ENCODE results near the gene MRPL12. TPM values are rescaled to one million over a fixed set of nuclear protein-coding genes. Genes with fewer than 3 reads are reported as not detected.

MRPL12 gene
- total RNA-seq, 1 experiment from 2014 or later: 139 TPM

DNA sequence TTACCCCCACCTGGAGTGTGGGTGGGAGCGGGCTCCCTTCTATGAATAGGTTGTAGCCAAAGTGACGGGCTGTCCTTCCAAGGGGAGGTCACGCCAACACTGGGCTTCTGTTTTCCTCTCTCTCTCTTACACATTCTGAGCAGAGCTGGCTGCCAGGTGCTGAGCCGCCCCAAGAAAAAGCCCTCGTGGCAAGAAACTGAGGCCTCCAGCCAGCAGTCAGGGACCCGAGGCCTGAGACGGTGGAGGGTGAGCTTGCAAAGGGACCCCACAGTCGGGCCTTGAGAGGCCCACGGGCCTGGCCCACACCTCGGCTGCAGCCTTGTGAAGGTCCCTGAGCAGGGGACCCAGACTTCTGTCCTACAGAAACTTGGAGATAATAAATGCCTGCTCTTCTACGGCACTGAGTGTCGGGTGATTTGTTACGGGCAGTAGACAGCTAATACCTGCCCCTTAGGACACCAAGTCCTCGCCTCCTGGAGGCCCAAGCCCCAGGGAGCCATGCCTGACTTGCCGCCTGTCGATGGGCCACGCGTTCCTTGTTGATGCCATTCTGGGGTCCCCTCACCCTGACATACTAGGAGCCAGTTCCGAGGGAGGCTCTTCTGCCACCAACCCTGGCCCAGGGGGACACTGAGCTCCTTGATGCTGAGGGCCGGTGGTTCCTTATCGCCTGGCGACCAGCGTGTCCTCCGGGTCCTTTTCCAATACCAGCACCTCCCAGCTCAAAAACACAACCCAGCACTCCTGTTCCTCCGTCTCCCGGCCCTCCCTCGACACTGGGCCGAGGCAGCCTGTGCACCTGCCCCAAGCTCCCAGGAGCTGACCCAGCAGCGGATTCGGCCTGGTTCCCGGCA lies 35.0 kb downstream of the MRPL12 start (continued):
- TF ChIP-seq ZNF512 (CRISPR knock-in tag; IDR thresholded peaks at IDR 0.05; ENCODE audit: borderline replicate concordance) (no peak), ELF4 (CRISPR knock-in tag; IDR thresholded peaks at IDR 0.05; ENCODE audit: low read depth) (no peak), JAZF1 (CRISPR knock-in tag; IDR thresholded peaks at IDR 0.05) (no peak), MYBL2 (CRISPR knock-in tag; IDR thresholded peaks at IDR 0.05) (no peak), ZNF219 (CRISPR knock-in tag; IDR thresholded peaks at IDR 0.05; ENCODE audit: borderline replicate concordance) (no peak), ZNF423 (CRISPR knock-in tag; IDR thresholded peaks at IDR 0.05) (no peak), E2F1 (CRISPR knock-in tag; IDR thresholded peaks at IDR 0.05) (no peak)
- TF ChIP-seq, protein P1, sequence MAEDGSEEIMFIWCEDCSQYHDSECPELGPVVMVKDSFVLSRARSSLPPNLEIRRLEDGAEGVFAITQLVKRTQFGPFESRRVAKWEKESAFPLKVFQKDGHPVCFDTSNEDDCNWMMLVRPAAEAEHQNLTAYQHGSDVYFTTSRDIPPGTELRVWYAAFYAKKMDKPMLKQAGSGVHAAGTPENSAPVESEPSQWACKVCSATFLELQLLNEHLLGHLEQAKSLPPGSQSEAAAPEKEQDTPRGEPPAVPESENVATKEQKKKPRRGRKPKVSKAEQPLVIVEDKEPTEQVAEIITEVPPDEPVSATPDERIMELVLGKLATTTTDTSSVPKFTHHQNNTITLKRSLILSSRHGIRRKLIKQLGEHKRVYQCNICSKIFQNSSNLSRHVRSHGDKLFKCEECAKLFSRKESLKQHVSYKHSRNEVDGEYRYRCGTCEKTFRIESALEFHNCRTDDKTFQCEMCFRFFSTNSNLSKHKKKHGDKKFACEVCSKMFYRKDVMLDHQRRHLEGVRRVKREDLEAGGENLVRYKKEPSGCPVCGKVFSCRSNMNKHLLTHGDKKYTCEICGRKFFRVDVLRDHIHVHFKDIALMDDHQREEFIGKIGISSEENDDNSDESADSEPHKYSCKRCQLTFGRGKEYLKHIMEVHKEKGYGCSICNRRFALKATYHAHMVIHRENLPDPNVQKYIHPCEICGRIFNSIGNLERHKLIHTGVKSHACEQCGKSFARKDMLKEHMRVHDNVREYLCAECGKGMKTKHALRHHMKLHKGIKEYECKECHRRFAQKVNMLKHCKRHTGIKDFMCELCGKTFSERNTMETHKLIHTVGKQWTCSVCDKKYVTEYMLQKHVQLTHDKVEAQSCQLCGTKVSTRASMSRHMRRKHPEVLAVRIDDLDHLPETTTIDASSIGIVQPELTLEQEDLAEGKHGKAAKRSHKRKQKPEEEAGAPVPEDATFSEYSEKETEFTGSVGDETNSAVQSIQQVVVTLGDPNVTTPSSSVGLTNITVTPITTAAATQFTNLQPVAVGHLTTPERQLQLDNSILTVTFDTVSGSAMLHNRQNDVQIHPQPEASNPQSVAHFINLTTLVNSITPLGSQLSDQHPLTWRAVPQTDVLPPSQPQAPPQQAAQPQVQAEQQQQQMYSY (CRISPR knock-in tag; IDR thresholded peaks at IDR 0.05): no peak
- TF ChIP-seq, protein P2, sequence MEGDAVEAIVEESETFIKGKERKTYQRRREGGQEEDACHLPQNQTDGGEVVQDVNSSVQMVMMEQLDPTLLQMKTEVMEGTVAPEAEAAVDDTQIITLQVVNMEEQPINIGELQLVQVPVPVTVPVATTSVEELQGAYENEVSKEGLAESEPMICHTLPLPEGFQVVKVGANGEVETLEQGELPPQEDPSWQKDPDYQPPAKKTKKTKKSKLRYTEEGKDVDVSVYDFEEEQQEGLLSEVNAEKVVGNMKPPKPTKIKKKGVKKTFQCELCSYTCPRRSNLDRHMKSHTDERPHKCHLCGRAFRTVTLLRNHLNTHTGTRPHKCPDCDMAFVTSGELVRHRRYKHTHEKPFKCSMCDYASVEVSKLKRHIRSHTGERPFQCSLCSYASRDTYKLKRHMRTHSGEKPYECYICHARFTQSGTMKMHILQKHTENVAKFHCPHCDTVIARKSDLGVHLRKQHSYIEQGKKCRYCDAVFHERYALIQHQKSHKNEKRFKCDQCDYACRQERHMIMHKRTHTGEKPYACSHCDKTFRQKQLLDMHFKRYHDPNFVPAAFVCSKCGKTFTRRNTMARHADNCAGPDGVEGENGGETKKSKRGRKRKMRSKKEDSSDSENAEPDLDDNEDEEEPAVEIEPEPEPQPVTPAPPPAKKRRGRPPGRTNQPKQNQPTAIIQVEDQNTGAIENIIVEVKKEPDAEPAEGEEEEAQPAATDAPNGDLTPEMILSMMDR (IDR thresholded peaks at IDR 0.05): no peak
- TF ChIP-seq, protein P3, sequence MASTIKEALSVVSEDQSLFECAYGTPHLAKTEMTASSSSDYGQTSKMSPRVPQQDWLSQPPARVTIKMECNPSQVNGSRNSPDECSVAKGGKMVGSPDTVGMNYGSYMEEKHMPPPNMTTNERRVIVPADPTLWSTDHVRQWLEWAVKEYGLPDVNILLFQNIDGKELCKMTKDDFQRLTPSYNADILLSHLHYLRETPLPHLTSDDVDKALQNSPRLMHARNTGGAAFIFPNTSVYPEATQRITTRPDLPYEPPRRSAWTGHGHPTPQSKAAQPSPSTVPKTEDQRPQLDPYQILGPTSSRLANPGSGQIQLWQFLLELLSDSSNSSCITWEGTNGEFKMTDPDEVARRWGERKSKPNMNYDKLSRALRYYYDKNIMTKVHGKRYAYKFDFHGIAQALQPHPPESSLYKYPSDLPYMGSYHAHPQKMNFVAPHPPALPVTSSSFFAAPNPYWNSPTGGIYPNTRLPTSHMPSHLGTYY (CRISPR knock-in tag; IDR thresholded peaks at IDR 0.05): no peak
- TF ChIP-seq, protein P4, sequence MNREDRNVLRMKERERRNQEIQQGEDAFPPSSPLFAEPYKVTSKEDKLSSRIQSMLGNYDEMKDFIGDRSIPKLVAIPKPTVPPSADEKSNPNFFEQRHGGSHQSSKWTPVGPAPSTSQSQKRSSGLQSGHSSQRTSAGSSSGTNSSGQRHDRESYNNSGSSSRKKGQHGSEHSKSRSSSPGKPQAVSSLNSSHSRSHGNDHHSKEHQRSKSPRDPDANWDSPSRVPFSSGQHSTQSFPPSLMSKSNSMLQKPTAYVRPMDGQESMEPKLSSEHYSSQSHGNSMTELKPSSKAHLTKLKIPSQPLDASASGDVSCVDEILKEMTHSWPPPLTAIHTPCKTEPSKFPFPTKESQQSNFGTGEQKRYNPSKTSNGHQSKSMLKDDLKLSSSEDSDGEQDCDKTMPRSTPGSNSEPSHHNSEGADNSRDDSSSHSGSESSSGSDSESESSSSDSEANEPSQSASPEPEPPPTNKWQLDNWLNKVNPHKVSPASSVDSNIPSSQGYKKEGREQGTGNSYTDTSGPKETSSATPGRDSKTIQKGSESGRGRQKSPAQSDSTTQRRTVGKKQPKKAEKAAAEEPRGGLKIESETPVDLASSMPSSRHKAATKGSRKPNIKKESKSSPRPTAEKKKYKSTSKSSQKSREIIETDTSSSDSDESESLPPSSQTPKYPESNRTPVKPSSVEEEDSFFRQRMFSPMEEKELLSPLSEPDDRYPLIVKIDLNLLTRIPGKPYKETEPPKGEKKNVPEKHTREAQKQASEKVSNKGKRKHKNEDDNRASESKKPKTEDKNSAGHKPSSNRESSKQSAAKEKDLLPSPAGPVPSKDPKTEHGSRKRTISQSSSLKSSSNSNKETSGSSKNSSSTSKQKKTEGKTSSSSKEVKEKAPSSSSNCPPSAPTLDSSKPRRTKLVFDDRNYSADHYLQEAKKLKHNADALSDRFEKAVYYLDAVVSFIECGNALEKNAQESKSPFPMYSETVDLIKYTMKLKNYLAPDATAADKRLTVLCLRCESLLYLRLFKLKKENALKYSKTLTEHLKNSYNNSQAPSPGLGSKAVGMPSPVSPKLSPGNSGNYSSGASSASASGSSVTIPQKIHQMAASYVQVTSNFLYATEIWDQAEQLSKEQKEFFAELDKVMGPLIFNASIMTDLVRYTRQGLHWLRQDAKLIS (CRISPR knock-in tag; IDR thresholded peaks at IDR 0.05; ENCODE audit: borderline replicate concordance): no peak

Data from WTC11 (cell line).